Measurements from ENCODE around the gene SLC39A6.
"Not testable (repeated sequence)": the region's sequence is repeated elsewhere in the genome, so short reads cannot be mapped to it uniquely, and the experiment has no call there.

SLC39A6 gene

GRCh38 chr18:36094431-36094830 lies 34.7 kb downstream of the SLC39A6 start:
- in situ Hi-C loops (cut with HindIII; ENCODE audit: low sequenced_read_pairs), result no loop called here
- no peak for TF ChIP-seq CTCF (IDR thresholded peaks at IDR 0.05; ENCODE audit: low read depth, low read length)
- H3K4me3 ChIP-seq (ENCODE audit: low read depth, low read length), result no peak overlapping the region
- no peak for DNase-seq (ENCODE audit: low read depth, low spot score)

- in situ Hi-C loops (cut with HindIII; ENCODE audit: low sequenced_read_pairs); H3K4me3 ChIP-seq (ENCODE audit: low read depth, low read length); DNase-seq (ENCODE audit: low read depth, low spot score): not testable (repeated sequence)
Measured at GRCh38 chr18:36092116-36092515, 37.0 kb downstream of the SLC39A6 start.

- TF ChIP-seq CTCF (IDR thresholded peaks at IDR 0.05; ENCODE audit: low read depth, low read length), result no peak
- no peak for DNase-seq (ENCODE audit: low read depth, low spot score)
- in situ Hi-C loops (cut with HindIII; ENCODE audit: low sequenced_read_pairs), result no loop called here
- no peak overlapping the region for H3K4me3 ChIP-seq (ENCODE audit: low read depth, low read length)
Measured at GRCh38 chr18:36089001-36089400, 40.1 kb downstream of the SLC39A6 start.

GRCh38 chr18:36088256-36088655 lies 40.9 kb downstream of the SLC39A6 start:
- DNase-seq (ENCODE audit: low read depth, low spot score), result no peak
- no peak overlapping the region for H3K4me3 ChIP-seq (ENCODE audit: low read depth, low read length)
- in situ Hi-C loops (cut with HindIII; ENCODE audit: low sequenced_read_pairs), result no loop called here
- no peak for TF ChIP-seq CTCF (IDR thresholded peaks at IDR 0.05; ENCODE audit: low read depth, low read length)

GRCh38 chr18:36086186-36086585 lies 43.0 kb downstream of the SLC39A6 start:
- in situ Hi-C loops (cut with HindIII; ENCODE audit: low sequenced_read_pairs), result no loop called here
- no peak overlapping the region for H3K4me3 ChIP-seq (ENCODE audit: low read depth, low read length)
- no peak for DNase-seq (ENCODE audit: low read depth, low spot score)
- no peak for TF ChIP-seq CTCF (IDR thresholded peaks at IDR 0.05; ENCODE audit: low read depth, low read length)

- no peak for DNase-seq (ENCODE audit: low read depth, low spot score)
- H3K4me3 ChIP-seq (ENCODE audit: low read depth, low read length), result no peak overlapping the region
- in situ Hi-C loops (cut with HindIII; ENCODE audit: low sequenced_read_pairs), result no loop called here
- TF ChIP-seq CTCF (IDR thresholded peaks at IDR 0.05; ENCODE audit: low read depth, low read length), result no peak
Measured at GRCh38 chr18:36085195-36085594, 43.9 kb downstream of the SLC39A6 start.

GRCh38 chr18:36083729-36084128 lies 45.4 kb downstream of the SLC39A6 start:
- H3K4me3 ChIP-seq (ENCODE audit: low read depth, low read length), result no peak overlapping the region
- no peak for DNase-seq (ENCODE audit: low read depth, low spot score)
- TF ChIP-seq CTCF (IDR thresholded peaks at IDR 0.05; ENCODE audit: low read depth, low read length), result no peak
- in situ Hi-C loops (cut with HindIII; ENCODE audit: low sequenced_read_pairs), result no loop called here

- DNase-seq (ENCODE audit: low read depth, low spot score); H3K4me3 ChIP-seq (ENCODE audit: low read depth, low read length); in situ Hi-C loops (cut with HindIII; ENCODE audit: low sequenced_read_pairs): not testable (repeated sequence)
Measured at GRCh38 chr18:36081118-36081517, 48.0 kb downstream of the SLC39A6 start.
